ENCODE measurements around the gene GPC5. TPM values are rescaled to one million over a fixed set of nuclear protein-coding genes. Genes with fewer than 3 reads are reported as not detected.

GPC5 gene
- total RNA-seq, 1 donor from 2014 or later: 4.0 TPM

- no peak for DNase-seq (ENCODE audit: extremely low read depth, low read depth, low spot score)
Measured at GRCh38 chr13:92101801-92102200, 703.4 kb downstream of the GPC5 start.

- no peak for DNase-seq (ENCODE audit: extremely low read depth, low read depth, low spot score)
Measured at GRCh38 chr13:92103689-92104153, 705.3 kb downstream of the GPC5 start.

GRCh38 chr13:92122186-92122853 is 723.9 kb downstream of the GPC5 start:
- no peak for DNase-seq (ENCODE audit: extremely low read depth, low read depth, low spot score)

- no peak for DNase-seq (ENCODE audit: extremely low read depth, low read depth, low spot score)
Measured at GRCh38 chr13:92126399-92126798, 728.0 kb downstream of the GPC5 start.

- no peak for DNase-seq (ENCODE audit: extremely low read depth, low read depth, low spot score)
Measured at GRCh38 chr13:92135509-92135908, 737.1 kb downstream of the GPC5 start.

GRCh38 chr13:92136449-92137155 is 738.2 kb downstream of the GPC5 start:
- no peak for DNase-seq (ENCODE audit: extremely low read depth, low read depth, low spot score)

GRCh38 chr13:92137520-92137919 is 739.1 kb downstream of the GPC5 start:
- DNase-seq (ENCODE audit: extremely low read depth, low read depth, low spot score): no peak

GRCh38 chr13:92143766-92144165 is 745.3 kb downstream of the GPC5 start:
- no peak for DNase-seq (ENCODE audit: extremely low read depth, low read depth, low spot score)

- DNase-seq (ENCODE audit: extremely low read depth, low read depth, low spot score): no peak
Measured at GRCh38 chr13:92150606-92151005, 752.2 kb downstream of the GPC5 start.

- DNase-seq (ENCODE audit: extremely low read depth, low read depth, low spot score): no peak
Measured at GRCh38 chr13:92158346-92158745, 759.9 kb downstream of the GPC5 start.

- no peak for DNase-seq (ENCODE audit: extremely low read depth, low read depth, low spot score)
Measured at GRCh38 chr13:92164822-92165221, 766.4 kb downstream of the GPC5 start.

- DNase-seq (ENCODE audit: extremely low read depth, low read depth, low spot score): no peak
Measured at GRCh38 chr13:92172191-92172590, 773.8 kb downstream of the GPC5 start.

GRCh38 chr13:92173254-92173653 is 774.8 kb downstream of the GPC5 start:
- no peak for DNase-seq (ENCODE audit: extremely low read depth, low read depth, low spot score)

- DNase-seq (ENCODE audit: extremely low read depth, low read depth, low spot score): no peak
Measured at GRCh38 chr13:92175330-92175729, 776.9 kb downstream of the GPC5 start.

GRCh38 chr13:92177966-92178365 is 779.5 kb downstream of the GPC5 start:
- DNase-seq (ENCODE audit: extremely low read depth, low read depth, low spot score): no peak

- no peak for DNase-seq (ENCODE audit: extremely low read depth, low read depth, low spot score)
Measured at GRCh38 chr13:92179223-92179622, 780.8 kb downstream of the GPC5 start.

GRCh38 chr13:92187378-92187989 is 789.1 kb downstream of the GPC5 start:
- peak; percentile 12 for DNase-seq (ENCODE audit: extremely low read depth, low read depth, low spot score)

- DNase-seq (ENCODE audit: extremely low read depth, low read depth, low spot score): no peak
Measured at GRCh38 chr13:92188574-92188973, 790.2 kb downstream of the GPC5 start.

- no peak for DNase-seq (ENCODE audit: extremely low read depth, low read depth, low spot score)
Measured at GRCh38 chr13:92196591-92197256, 798.3 kb downstream of the GPC5 start.

- no peak for DNase-seq (ENCODE audit: extremely low read depth, low read depth, low spot score)
Measured at GRCh38 chr13:92197669-92198068, 799.2 kb downstream of the GPC5 start.

GRCh38 chr13:92218615-92219014 is 820.2 kb downstream of the GPC5 start:
- no peak for DNase-seq (ENCODE audit: extremely low read depth, low read depth, low spot score)
